ENCODE results near the gene GTF2H2C_2.
A peak's percentile ranks its signal among the peaks of the same experiment; 100 is the strongest.
"Not testable (repeated sequence)": the region's sequence is repeated elsewhere in the genome, so short reads cannot be mapped to it uniquely, and the experiment has no call there.

Gene GTF2H2C_2

GRCh38 chr5:70415117-70415516, at the start of gene GTF2H2C_2:
Gene GTF2H2C_2, plus strand, starts transcription at chr5:70415368.
- H3K4me3 ChIP-seq (ENCODE audit: low read length): not testable (repeated sequence)

- peak overlapping the region; percentile 80 for H3K4me3 ChIP-seq (ENCODE audit: low read length)
These were observed 14.0 kb upstream of the GTF2H2C_2 start for GRCh38 chr5:70400984-70401686.

GRCh38 chr5:70421322-70421721, 6.2 kb downstream of the GTF2H2C_2 start:
- not testable (repeated sequence) for H3K4me3 ChIP-seq (ENCODE audit: low read length)

- H3K4me3 ChIP-seq (ENCODE audit: low read length): not testable (repeated sequence)
These were observed 8.0 kb downstream of the GTF2H2C_2 start for GRCh38 chr5:70423215-70423614.

GRCh38 chr5:70438518-70438917, 23.4 kb downstream of the GTF2H2C_2 start:
- H3K4me3 ChIP-seq (ENCODE audit: low read length): not testable (repeated sequence)

- not testable (repeated sequence) for H3K4me3 ChIP-seq (ENCODE audit: low read length)
These were observed 34.4 kb downstream of the GTF2H2C_2 start for GRCh38 chr5:70449565-70449964.

- not testable (repeated sequence) for H3K4me3 ChIP-seq (ENCODE audit: low read length)
These were observed 36.2 kb downstream of the GTF2H2C_2 start for GRCh38 chr5:70451249-70451984.

GRCh38 chr5:70457093-70457492, 41.9 kb downstream of the GTF2H2C_2 start:
- not testable (repeated sequence) for H3K4me3 ChIP-seq (ENCODE audit: low read length)

GRCh38 chr5:70459188-70459587, 44.0 kb downstream of the GTF2H2C_2 start:
- H3K4me3 ChIP-seq (ENCODE audit: low read length): not testable (repeated sequence)

GRCh38 chr5:70461984-70462383, 46.8 kb downstream of the GTF2H2C_2 start:
- H3K4me3 ChIP-seq (ENCODE audit: low read length): not testable (repeated sequence)

GRCh38 chr5:70464019-70464637, 49.0 kb downstream of the GTF2H2C_2 start:
- H3K4me3 ChIP-seq (ENCODE audit: low read length): not testable (repeated sequence)

GRCh38 chr5:70469926-70470509, 54.9 kb downstream of the GTF2H2C_2 start:
- not testable (repeated sequence) for H3K4me3 ChIP-seq (ENCODE audit: low read length)
